Embryonic facial prominence (tissue), 1 donor: ENCODE results near the gene ACSF2.
"Not testable (repeated sequence)": the region's sequence is repeated elsewhere in the genome, so short reads cannot be mapped to it uniquely, and the experiment has no call there.

Experiments
- DNase-seq: peaks from one replicate; pipeline ENCODE4 v3.0.0-alpha.2; 2016; ENCODE audit errors: extremely low spot score

ACSF2 gene, protein sequence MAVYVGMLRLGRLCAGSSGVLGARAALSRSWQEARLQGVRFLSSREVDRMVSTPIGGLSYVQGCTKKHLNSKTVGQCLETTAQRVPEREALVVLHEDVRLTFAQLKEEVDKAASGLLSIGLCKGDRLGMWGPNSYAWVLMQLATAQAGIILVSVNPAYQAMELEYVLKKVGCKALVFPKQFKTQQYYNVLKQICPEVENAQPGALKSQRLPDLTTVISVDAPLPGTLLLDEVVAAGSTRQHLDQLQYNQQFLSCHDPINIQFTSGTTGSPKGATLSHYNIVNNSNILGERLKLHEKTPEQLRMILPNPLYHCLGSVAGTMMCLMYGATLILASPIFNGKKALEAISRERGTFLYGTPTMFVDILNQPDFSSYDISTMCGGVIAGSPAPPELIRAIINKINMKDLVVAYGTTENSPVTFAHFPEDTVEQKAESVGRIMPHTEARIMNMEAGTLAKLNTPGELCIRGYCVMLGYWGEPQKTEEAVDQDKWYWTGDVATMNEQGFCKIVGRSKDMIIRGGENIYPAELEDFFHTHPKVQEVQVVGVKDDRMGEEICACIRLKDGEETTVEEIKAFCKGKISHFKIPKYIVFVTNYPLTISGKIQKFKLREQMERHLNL

DNA sequence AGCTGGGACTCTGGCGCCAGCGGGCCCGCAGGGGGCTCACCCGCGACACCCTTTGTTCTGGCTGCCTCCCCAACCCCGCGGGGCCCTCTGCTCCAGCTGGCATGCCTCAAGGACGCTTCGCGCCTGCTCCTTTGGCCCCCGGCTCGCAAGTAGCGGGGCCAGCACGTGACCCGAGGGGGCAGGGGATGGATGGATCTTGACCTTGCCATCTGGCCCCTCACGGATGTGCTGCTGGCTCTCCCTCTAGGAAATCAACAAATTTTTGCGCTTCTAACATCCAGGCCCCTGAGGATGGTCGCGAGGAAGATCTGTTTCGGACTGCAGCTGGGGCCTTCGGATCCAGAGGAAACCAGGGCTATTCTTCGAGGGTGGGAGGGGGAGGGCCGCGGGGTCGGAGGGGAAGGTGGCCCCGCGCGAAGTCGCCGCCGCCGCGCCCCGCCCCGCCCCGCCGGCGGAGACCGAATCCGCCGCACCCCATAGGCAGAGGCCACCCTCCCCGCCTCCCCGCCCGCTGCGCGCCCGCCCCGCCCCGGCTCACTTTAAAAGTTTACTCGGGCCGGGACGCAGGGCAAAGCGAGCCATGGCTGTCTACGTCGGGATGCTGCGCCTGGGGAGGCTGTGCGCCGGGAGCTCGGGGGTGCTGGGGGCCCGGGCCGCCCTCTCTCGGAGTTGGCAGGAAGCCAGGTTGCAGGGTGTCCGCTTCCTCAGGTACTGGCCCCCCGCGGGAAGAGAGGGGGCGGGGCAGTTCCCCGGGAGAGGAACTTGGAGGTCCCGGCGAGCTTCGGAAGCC, at the start of gene ACSF2:
Gene ACSF2, plus strand, starts transcription at position 537 of the 790 bp plus-strand sequence. Its CDS starts 44 bp downstream, at position 581.
- DNase-seq: no peak

DNA sequence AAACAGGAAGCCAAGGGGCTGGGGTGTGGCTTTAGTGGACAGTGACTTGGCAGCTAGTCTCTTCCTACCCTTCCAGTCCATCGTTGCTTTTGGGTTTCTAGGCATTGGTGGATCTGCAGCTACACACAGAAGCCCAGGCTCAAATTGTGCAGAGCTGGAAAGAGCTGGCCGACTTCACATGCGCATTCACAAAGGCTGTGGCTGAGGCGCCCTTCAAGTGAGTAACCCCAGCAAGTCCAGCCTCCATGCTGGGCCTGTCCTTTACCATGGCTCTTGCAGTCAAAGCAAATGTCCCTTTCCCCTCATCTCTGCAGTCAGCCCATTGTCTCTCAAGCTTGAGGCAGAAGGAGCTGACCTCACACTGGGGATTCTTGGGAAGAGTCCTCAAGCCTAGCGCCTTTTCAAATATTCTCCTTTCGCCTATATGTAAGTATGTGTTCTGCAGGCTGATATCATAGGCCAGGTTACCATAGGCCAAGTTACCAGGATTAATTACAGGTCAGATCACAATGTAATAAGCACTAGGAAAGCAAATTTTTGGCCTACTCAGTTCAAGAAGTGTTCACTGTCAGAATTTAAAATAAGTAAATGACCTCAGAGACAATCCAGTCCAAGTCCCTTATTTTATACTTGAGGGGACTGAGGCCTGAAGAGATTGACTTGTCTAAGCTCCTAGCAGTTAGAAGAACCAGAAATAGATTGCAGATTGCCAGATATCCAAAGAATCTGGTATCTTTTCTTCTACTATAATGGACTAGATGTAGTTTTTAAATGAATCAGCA, 46.5 kb upstream of the ACSF2 start:
- no peak for DNase-seq

DNA sequence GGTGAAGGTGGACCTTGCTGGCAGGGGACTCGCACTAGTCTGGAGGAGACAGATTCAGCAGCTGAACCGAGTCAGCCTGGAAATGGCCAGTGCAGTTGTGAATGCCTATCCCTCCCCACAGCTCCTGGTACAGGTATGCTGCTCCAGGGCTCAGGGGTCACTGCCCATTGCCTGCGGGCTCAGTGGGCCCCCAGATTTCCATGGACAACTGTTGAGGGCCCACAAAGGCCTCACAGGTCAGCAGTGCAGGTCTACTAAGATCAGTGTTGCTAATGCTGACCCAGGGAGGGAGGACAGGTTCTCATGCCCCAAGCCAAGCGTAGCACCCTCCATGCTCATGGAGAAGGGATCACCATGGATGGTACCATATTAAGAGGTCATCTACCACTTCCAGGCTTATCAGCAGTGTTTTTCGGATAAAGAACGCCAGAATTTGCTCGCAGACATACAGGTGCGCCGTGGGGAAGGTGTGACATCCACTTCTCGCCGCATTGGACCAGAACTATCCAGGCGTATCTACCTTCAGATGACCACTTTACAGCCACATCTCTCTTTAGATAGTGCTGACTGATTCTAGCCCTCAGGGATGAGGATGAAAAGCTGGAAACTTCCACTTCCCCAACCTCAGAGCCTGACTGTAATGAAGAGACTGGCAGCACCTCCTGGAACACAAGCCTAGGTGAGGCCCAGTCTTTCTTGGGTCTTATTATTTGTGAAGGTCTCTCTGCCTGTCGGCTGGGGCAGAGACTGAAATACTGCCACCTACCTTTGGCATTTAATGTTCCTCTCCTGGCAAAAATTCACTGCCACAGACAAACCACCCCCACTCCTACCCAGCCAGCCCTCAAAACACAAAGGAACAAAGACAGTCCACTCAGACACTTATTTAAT, 45.4 kb upstream of the ACSF2 start:
- DNase-seq: no peak

DNA sequence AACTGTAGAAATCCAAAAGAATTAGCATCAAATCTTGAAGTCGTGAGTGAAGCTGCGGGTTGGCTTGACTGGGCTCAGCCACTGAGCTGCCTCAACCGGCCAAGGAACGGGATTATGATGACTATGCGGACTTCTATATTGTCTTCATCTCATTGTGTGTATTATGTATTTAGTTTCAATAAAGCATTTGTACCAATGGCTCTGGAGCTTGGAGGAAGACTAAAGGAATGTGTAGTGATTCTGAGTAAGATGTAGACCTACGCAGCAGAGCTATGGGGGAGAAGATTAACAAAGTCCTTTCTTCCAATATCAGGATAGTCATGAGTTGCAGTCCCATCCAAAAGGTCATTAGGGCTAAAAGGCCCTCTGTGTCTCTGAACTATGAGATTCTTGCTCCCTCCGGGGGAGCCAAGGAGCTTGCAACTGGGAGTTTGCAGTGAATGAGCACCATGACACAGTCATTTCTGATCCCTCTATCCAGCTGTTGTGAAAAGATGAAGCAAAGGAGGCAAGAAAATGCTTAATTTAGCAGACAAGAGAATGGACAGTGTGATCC, 44.7 kb upstream of the ACSF2 start:
- no peak for DNase-seq

DNA sequence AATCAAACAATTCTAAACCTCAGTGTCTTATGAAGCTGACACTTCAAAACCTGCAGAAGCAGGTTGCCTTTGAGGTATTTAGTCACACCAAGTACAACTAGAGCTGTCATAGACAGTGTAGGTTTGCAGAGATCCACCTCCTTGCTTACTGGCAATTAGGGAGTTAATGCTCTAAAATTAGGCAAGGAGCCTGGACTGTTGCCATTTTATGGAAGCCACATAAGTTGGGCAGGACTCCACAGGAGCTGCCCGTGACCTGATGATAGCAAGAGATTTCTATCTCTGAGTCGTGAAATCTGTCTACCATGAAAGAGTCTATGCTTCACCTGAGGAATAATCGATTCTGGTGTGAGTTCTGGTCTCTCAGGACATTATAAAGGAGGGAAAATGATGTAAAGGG, 44.1 kb upstream of the ACSF2 start:
- DNase-seq: no peak

DNA sequence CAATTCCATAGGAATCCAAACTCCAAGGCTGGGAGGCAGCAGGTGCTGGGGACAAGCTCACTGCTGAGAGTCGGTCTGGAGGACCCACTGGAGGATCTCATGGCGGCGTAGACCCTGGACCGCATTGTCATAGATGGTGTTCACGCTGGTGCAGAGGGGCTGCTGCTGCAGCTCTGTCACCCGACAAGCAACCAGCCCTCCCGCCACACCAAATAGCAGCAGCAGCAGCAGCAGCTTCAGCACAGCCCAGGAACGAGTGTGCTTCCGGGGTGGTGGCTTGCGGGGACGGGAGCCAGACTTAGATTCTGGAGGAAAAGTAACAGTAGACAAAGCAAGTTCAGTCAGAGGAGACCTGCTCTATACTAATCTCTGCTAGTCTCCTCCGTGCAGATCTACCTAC, 43.1 kb upstream of the ACSF2 start:
- no peak for DNase-seq

DNA sequence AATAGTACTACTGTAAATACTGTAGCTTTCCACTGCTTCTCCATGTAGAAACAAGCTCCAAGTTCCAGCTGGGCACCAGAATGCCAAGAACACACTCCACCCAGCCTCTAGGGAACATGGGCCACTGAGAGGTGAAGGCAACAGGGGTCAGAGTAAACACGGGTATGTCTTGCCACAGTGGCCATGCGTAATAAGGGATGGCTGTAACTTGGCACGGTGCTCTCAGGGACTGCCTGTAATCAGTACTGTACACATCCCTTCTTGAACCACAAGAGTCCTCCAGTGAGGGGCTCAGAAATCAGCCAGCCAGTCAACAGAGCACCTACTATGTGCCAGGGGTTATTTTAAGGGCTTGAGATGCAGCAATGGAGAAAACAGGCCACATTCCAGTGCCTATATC, 39.5 kb upstream of the ACSF2 start:
- no peak for DNase-seq

DNA sequence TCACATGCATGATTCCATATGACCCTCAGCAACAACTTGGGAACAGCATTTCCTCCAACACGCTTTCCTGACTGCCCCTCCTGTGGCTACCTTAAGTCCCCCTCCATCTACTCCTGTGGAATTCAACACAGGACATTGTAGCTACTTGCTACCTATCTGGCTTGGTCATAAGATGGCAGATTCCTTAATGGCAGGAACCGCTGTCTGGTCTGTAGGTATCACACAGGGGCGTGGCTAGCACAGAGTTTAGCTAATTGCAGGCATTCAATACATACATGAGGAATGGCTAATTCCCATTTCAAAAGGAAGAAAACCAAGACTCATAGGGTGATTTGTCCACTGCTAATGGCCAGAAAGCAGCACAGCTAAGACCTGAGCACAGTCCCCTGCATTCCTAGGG, 37.3 kb upstream of the ACSF2 start:
- no peak for DNase-seq

DNA sequence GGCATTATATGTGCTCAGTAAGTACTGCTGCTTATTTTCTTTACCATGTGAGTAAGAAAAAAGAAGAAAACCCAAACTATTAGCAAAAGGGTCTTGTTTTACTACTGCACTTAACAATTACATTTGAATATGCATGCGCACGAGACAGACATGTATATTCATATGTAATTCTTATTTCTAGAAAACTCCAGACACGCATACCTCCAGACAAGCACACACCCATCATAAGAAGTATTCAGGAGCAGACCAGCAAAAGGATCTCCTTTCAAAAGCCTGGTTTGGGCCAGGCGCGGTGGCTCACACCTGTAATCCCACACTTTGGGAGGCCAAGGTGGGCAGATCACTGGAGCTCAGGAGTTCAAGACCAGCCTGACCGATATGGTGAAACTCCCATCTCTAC, 36.5 kb upstream of the ACSF2 start:
- DNase-seq: no peak

DNA sequence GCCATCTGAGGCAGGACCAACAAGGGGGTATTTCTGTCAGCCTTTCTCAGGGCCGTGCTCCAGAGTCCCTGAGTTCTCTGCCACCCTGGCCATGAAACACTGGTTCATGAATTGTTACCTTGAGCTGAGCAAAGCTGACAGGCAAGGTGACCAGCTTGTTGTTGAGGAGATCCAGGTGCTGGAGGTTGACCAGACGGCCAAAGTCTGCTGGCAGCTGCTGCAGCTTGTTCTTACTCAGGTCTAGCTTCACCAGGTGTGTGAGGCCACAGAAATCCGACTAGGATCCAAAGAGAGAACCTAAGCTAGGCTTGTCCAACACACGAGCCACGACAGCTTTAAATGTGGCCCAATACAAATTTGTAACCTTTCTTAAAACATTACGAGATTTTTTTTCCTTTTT, 33.4 kb upstream of the ACSF2 start:
- no peak for DNase-seq

DNA sequence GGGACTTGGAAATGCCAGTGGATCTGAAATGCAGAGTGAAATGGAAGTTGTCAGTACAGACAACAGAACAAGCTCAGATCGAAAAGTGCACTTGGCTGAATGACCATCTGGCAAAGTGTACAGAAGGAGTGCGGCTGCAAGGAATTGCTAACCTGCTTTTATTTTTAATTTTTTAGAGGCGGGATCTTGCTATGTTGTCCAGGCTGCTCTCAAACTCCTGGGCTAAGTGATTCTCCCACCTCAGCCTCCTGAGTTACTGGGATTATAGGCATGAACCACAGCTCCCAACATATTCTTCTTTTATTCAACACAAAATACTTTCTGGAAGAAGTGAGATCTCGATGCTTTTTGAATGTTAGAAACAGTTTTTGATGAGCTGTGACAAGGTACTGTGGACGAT, 32.3 kb upstream of the ACSF2 start:
- no peak for DNase-seq

DNA sequence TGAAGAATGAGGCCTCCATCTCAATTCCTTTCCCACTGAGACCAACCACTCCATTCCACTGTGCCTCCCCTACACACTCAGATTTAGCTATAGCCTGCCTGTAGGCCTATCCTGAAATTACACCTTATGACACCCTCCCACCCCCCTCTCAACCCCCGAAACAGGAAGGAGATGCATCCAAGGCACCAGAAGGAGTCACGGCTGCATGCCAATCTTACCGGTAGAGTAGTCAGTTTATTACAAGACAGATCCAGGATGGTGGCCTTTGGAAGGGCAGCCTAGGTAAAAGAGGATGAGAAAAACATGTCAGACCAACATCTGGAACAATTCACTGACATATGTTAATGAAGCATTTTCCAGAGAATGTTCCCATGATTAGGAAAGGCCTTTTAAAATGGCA, 31.3 kb upstream of the ACSF2 start:
- no peak for DNase-seq

DNA sequence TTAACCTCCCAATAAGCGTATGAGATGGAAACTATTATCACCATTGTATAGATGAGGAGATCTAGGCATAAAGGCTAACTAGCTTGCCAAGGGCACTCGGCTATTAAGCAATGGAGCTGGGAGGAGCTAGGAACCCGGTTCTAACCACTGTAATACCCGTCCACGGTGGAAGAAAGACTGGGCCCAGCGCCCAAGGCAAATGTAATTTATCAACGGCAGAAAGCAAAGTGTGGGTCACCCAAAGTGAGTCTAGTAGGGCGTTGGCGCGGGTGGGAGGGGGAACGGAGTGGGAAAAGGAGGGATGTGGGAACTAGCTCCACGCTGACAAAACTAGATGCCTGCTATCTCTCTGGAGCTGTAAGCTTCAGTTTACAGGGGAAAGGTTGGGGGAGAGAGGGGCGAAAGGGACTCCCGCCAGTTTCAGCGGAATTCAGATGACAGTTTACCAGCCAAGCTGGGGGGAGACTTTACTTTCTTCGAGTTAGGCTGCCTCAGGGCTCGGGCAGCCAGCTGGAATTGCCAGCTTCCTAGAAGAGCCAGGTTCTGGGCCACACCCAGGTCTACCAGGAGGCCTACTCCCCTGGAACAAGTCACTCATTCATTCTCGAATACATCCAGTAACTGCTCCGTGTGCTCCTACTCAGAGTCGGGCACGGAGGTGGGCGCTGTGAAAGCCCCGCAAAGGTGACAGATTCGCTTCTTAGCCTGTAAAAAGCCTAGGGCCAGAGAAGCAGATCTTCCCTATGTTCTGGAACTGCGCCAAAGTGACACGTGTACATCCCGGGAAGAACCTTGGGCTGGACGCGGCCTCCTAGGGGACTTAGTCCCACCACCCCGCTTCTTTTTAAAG, 29.5 kb upstream of the ACSF2 start:
- DNase-seq: no peak

DNA sequence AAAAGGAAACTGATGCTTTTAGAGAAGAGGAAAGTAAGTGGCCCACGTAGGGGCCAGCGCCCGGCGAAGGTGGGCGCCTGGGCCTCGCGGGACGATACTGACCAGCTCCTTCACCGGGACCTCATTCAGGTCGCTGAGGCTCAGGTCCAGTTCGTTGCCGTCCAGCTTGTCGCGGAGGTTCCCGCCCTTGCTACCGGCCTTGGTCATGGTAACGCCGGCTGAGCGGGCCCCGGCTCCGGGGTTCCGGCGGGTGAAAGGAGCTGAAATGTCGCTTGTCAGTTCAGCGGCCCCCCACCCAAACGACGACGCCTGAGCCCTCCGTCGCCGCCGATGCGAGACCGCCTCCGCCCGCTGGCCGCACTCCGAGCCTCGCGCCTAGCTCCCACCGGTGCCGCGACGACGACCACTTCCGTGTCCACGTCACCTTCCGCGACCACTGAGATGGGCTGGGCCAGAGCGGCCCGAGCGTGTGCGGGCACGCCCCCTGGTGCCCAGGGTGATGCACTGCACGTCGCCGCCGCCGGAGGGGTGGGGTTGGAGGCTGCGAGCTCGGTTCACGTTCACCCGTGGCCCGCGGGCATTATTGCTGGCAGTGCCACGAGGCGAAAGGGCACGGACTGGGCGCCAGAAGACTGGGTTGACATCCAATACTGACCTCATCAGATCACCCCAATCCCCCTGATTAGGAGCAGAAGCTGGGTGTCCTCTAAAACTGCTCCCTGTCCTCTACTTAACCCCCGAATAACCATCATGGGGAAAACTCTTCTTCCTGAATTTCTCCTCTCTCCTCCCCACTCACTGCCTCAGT, 28.7 kb upstream of the ACSF2 start, which contains the start of gene LRRC59:
Gene LRRC59, minus strand, starts transcription at position 413 of the 808 bp plus-strand sequence. Its CDS starts 206 bp downstream, at position 207.
- DNase-seq: peak; percentile 77

DNA sequence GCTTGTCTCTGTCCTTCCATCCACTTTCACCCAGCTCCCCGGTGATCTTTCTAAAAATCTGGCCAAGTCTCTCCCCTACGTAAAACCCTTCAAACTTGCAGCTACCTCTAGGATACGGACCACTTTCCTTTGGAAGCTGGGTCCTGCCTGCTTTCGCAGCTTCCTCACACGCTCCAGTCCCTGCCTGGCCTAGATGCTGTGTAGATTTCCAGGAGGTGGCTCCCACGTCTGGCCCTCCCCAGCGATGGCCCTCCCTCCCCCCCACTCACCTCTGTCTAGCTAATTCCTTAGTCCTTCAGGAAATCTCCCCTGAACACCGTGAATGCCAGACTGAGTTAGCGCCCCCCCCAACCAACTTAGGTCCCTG, 28.1 kb upstream of the ACSF2 start:
- DNase-seq: no peak

DNA sequence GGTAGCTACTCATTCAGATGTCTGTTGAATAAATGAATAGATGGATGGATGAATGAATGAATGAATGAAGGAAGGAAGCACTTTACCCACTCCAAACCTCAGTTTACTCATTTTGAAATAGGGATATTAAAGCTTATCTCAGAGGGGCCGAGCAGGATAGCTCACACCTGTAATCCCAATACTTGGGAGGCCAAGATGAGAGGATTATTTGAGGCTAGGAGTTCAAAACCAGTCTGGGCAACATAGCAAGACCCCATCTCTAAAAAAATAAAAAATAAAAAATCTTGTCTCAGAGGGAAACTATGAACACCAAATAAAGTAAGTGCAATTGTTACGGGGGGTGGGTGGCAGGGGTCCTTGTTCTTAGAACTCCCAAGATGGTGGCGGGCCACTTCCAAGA, 27.3 kb upstream of the ACSF2 start:
- not testable (repeated sequence) for DNase-seq

DNA sequence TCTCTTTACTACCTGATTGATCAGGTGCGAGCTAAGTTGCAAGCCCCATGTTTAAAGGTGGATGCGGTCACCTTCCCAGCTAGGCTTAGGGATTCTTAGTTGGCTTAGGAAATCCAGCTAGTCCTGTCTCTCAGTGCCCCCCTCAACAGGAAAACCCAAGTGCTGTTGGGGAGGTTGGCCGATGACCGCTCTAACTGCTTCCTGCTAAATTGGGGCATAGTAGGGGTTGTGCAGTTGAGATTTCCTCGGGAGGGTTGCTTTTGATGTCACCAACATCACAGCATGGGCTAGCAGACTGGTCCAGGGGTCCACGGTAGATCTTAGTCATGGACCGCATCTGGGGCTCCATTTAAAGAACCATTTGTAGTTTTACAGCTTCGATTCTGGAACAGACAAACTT, 26.4 kb upstream of the ACSF2 start:
- not testable (repeated sequence) for DNase-seq

DNA sequence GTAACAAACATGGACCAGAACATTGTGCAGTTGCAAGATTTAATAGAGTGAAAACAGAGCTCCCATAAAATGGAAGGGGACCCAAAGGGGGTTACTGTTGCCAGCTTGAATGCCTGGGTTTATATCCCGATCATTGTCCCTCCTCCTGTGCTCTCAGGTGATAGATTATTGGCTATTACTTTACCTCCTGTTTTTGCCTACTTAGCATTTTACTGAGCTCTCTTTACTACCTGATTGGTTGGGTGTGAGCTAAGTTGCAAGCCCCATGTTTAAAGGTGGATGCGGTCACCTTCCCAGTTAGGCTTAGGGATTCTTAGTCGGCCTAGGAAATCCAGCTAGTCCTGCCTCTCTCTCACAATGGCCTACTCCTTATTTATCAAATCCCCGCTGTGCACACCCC, 20.7 kb upstream of the ACSF2 start:
- DNase-seq: not testable (repeated sequence)

DNA sequence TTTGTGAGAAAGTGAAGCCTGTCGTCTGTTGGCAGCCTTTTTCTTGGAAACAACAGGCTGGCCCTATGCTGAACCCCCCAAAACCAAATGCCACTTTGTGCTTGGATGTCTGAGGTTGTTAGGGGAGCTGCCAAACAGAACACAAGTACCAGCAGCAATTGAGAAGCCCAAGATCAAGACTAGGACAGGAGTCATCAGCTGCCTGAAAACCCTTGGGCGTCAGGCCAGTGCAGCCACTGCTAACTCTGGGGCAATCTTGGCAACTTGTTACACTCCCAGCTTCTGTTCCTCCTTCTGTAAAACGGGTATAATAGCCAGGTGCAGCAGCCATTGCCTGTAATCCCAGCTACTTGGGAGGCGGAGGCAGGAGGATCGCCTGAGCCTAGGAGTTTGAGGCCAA, 19.4 kb upstream of the ACSF2 start:
- DNase-seq: no peak
